GM19240 (cell line): ENCODE measurements around the gene ASPSCR1.

Source experiments
- DNase-seq: peaks from one replicate; pipeline ENCODE4 v3.0.0; 2011; ENCODE audit warnings: low spot score; ENCODE audit not compliant: insufficient read length

The ASPSCR1 gene

GRCh38 chr17:81960130-81960958, 17.1 kb upstream of the ASPSCR1 start:
- DNase-seq, result no peak

- no peak for DNase-seq
Observed at GRCh38 chr17:81961087-81961511, 16.3 kb upstream of the ASPSCR1 start, which contains the start of gene NOTUM. NOTUM (minus strand) TSS chr17:81961187; CDS start chr17:81960909, 278 bp downstream.

DNA sequence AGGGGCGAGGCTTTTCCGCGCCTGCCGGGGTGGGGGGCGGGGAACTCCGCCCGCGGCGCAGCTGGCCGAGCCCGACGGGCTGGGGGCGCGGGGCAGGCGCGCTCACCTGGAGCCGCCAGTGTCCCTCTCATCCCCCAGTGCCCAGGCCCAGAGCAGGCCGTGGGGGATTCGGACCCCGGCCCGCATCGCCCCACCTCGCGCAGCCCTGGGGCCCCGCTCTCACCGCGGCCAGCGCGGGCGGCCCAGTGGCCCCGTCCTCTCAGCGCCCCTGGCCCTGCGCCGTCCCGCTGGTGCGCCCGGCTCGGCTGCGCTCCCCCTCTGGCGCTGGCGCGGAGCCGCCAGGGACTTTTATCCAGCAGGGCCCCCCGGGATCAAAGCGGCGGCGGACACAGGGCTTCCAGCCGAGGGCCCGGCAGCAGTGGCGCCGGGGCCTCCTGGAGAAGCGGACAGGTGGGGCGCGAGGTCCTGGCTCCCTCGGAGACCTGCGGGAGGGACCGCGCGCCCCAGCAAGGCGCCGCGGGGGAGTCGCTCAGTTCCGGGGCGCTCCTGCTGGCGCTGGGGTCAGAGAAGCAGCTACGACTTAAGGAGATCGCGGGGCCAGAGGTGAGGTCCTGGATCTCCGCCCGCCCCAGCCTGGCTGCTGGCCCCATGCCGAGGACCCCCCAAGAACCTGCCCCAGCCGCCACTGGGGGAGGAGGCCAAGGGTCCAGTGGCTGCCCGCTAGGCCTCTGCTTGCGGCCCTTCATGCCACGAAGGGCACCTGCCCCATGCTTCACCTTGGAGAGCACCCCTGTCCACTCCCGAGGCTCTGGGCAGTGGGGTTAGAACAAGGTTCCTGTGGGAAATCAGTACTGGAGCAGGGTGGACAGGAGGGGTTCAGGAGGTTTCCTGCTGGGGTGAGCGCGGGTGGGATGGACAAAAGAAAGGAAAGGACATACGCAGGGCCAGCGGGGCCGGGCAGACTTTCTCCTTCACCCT, 15.6 kb upstream of the ASPSCR1 start:
- no peak for DNase-seq

GRCh38 chr17:81962499-81963441, 14.7 kb upstream of the ASPSCR1 start:
- DNase-seq, result no peak

GRCh38 chr17:81964081-81964849, 13.2 kb upstream of the ASPSCR1 start:
- no peak for DNase-seq

GRCh38 chr17:81966343-81967243, 10.8 kb upstream of the ASPSCR1 start:
- DNase-seq, result no peak

- DNase-seq, result no peak
Observed at GRCh38 chr17:81967244-81967532, 10.2 kb upstream of the ASPSCR1 start.

DNA sequence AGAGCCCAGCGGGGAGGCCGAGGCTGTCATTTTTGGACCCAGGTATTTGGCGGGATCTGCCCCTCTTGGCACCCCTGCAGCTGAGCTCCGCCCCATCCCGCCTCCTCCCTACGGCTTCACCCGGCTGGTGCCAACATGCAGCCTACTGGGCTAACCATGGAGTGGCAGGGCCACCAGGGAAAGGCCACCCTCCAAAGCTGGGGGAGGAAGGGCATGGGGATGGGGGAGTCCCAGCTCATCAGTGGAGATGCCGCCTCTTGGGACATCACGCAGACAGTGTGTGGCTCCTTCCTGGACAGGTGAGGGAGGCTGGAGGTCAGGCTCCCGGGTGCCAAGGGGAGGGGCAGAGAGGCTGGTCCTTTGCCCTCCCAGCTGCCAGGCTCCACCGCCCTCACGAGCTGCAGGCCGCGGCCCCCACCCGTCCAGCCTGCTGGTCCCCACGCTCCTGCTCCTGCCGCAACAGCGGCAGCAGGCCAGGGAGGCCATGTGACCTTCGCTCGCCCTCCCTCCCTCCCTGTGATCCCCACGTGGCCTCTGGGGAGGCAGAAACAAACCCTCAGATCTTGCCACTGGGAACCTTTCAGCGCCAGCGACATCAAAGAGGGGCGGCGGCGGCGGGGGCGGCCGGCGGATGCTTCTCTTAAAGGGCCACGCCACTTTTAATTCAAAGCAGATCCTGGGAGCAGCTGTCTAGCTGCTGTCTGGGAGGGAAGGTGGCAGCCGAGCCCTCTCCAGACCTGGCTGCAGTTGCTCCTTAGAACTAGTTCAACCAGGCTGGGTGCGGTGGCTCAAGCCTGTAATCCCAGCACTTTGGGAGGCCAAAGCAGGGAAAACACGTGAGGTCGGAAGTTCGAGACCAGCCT, 9.7 kb upstream of the ASPSCR1 start:
- DNase-seq, result peak; percentile 90

DNA sequence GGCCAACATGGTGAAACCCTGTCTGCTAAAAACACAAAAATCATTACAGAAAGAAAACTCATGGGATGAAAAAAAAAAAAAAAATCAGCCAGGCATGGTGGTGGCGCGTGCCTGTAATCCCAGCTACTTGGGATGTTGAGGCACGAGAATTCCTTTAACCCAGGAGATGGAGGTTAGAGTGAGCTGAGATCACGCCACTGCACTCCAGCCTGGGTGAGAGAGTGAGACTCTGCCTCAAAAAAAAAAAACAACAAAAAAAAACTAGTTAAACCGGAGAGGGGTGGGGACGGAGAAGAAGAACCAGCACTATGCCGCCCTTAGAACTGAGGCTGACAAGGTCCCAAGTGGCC, 9.1 kb upstream of the ASPSCR1 start:
- DNase-seq, result no peak

DNA sequence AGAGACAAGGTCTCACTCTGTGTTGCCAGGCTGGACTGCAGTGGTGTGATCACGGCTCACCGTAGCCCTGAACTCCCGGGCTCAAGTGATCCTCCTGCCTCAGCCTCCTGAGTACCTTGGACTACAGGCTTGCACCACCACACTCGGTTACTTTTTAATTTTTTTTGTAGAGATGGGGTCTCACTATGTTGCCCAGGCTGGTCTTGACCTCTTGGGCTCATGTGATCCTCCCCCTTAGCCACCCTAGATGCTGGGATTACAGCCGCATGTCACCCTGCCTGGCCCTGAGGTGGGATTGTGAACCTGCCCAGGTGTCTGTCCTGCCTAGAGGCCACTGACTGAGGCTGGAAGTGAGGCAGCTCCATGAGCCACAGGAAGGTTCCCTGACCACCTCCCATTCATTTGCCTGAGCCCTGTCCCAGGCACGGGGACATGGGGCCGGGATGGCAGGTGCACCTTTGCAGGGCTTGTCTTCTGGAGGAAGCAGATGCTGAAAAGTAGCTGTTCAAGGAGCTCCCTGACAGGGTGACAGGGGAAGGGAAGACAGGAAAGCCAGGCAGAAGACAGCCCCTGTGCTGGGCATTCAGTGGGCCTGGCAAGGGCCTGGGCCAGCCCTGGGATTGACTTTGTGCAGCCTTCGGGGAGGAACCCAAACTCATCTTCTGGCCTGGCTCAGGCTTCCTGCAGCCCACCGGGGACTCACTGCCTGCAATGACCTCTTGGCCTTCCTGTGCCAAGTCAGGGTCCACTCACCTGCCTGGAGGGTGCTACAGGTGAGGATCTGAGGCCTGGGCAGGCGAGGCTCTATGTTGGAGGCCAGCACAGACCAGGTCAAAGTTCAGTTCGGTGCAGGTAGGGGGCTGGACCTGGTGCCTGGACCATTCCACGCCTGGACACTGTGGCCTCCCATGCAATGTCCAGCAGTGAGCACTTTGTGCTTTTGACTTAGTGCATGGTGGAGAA, 8.3 kb upstream of the ASPSCR1 start:
- no peak for DNase-seq

- no peak for DNase-seq
Observed at GRCh38 chr17:81973432-81973831, 4.0 kb upstream of the ASPSCR1 start.

- no peak for DNase-seq
Observed at GRCh38 chr17:81976332-81977210, 858 bp upstream of the ASPSCR1 start.

- DNase-seq, result no peak
Observed at GRCh38 chr17:81978524-81979298, 1.3 kb downstream of the ASPSCR1 start.

- no peak for DNase-seq
Observed at GRCh38 chr17:81980122-81980521, 2.7 kb downstream of the ASPSCR1 start.

DNA sequence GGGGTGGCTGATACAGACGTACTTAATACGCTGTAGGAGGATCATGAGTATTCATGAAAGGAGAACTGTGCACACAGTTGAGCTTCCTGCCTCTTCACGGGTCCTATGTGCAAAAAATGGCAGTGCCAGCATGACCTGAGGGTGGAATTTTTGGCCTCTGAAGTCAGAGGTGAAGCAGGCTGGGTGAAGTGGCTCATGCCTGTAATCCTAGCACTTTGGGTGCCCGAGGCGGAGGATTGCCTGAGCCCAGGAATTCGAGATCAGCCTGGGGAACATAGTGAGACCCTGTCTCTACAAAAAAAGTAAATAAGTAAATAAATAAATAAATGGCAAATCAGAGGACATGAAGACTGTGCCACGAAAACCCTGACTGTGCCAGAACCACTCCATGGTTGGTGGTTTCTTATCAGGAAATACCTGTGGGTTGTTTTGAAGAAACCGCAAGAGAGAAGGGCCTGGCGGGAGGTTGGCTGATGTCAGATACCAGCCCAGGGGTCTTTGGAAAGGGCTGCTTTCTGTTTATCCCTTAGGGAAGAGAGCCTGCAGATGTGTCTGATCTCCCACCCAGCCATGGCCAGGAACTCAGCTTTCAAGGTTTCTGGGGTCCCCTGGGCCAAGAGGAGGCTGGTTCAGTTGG, 3.4 kb downstream of the ASPSCR1 start:
- no peak for DNase-seq
